Stimulated activated CD4-positive, alpha-beta T cell treated with anti-CD3 and anti-CD28 coated beads, Interleukin-12 subunit alpha, Interleukin-12 subunit beta, amount 100 ng/mL, for 48 hours (primary cell): ENCODE data around the gene GNAT1.
A peak's percentile ranks its signal among the peaks of the same experiment; 100 is the strongest.

Experiments
- DNase-seq, 3 donors: peaks; one replicate each; pipeline ENCODE4 v3.0.0-alpha.2; 2020; ENCODE audit warnings: low read depth in 2 of 3, low spot score in 1 of 3

GNAT1 gene

GRCh38 chr3:50174947-50175524 is 16.4 kb upstream of the GNAT1 start:
- no peak for DNase-seq

GRCh38 chr3:50177346-50177745 is 14.1 kb upstream of the GNAT1 start:
- no peak for DNase-seq

DNA sequence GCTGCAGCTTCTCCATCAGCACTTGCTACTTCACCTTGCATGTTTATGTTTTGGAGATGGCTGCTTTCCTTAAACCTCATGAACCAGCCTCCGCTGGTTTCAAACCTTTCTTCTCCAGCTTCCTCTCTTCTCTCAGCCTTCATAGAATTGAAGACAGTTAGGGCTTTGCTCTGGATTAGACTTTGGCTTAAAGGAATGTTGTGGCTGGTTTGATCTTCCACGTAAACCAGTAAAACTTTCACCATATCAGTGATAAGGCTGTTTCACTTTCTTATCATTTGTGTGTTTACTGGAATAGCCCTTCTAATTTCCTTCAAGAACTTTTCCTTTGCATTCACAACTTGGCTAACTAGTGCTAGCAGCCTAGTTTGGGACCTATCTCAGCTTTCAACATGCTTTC is 11.7 kb upstream of the GNAT1 start:
- no peak for DNase-seq

- no peak for DNase-seq
Observed at GRCh38 chr3:50181985-50182384, 9.4 kb upstream of the GNAT1 start.

DNA sequence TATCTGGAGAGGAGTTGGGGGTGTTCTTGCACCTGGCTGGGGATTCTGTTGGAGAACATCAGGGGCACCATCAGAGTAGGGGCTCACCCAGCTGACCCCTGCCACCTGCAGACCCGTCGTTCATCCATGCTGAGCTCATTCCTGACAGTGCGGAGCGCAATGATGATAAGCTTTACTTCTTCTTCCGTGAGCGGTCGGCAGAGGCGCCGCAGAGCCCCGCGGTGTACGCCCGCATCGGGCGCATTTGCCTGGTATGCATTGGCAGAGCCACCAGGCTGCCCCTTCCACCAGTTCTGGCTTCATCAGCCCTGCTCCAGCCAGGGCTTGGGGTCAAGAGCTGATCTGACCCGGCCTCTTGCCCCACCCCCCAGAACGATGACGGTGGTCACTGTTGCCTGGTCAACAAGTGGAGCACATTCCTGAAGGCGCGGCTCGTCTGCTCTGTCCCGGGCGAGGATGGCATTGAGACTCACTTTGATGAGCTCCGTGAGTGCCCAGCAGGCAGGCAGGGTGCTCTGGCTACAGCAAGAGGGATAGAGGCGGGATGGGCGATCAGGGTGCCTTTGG is 8.8 kb upstream of the GNAT1 start:
- no peak for DNase-seq

- no peak for DNase-seq
Observed at GRCh38 chr3:50183755-50184154, 7.7 kb upstream of the GNAT1 start.

GRCh38 chr3:50184242-50184978 is 7.0 kb upstream of the GNAT1 start:
- DNase-seq: no peak

- no peak for DNase-seq
Observed at GRCh38 chr3:50185230-50185629, 6.2 kb upstream of the GNAT1 start.

DNA sequence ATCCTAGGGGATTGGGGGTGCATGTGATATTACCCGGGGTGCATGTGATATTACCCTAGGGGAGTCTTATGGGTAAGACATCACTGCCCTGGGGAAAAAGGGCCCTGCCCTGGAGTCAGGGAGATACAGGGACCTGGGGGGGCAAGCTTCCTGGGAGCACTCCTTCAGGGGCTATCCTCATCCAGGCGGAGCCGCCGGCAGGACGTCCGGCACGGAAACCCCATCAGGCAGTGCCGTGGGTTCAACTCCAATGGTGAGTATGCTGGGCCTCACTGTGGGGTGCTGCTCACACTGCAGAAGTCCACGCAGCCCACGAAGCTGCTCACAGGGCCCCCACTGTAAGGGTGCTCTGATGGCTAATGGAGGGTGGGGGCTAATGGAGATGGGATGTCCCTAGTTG is 5.3 kb upstream of the GNAT1 start:
- DNase-seq: no peak

GRCh38 chr3:50187750-50188149 is 3.7 kb upstream of the GNAT1 start:
- no peak for DNase-seq

- peak in 2 of 3 donors; percentile 24 to 45 for DNase-seq
Observed at GRCh38 chr3:50189274-50189673, 2.1 kb upstream of the GNAT1 start.

GRCh38 chr3:50189989-50190388 is 1.4 kb upstream of the GNAT1 start:
- no peak for DNase-seq

GRCh38 chr3:50192124-50192523 is 714 bp downstream of the GNAT1 start:
- no peak for DNase-seq

DNA sequence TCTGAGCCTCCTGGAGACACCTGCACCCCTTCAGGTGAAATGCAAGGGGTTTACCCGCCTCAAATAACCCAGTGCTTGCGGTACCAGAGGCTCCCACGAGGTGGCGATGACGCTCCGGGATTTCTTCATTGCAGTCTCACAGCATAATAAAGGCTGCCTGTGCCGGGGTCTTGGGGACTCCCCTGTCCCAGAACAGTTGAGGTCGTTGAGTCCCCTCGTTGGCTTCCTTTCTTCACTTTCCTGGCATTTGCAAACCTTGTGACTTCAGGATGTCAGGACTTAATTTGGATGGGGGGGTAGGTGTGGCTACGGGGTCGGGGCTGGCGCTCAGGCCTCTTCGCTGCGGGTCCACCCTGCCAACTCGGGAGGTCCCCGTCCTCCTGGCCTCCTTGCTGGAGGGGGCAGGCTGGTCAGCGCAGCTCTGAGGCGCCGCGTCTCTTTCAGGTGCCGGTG is 1.3 kb downstream of the GNAT1 start:
- DNase-seq: peak; percentile 73 to 96 (median 74)

DNA sequence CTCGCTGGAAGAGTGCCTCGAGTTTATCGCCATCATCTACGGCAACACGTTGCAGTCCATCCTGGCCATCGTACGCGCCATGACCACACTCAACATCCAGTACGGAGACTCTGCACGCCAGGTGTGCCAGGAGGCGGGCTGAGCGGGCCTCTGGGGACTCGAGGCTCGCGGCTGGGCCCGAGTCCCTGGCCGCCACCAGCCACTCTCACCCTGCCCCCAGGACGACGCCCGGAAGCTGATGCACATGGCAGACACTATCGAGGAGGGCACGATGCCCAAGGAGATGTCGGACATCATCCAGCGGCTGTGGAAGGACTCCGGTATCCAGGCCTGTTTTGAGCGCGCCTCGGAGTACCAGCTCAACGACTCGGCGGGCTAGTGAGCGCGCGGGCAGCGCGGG is 1.9 kb downstream of the GNAT1 start:
- no peak for DNase-seq

GRCh38 chr3:50193746-50194127 is 2.3 kb downstream of the GNAT1 start:
- DNase-seq: no peak

- DNase-seq: peak; percentile 56 to 71 (median 68)
Observed at GRCh38 chr3:50194128-50194902, 2.9 kb downstream of the GNAT1 start.

- peak; percentile 10 to 44 (median 23) for DNase-seq
Observed at GRCh38 chr3:50194903-50195500, 3.6 kb downstream of the GNAT1 start.

DNA sequence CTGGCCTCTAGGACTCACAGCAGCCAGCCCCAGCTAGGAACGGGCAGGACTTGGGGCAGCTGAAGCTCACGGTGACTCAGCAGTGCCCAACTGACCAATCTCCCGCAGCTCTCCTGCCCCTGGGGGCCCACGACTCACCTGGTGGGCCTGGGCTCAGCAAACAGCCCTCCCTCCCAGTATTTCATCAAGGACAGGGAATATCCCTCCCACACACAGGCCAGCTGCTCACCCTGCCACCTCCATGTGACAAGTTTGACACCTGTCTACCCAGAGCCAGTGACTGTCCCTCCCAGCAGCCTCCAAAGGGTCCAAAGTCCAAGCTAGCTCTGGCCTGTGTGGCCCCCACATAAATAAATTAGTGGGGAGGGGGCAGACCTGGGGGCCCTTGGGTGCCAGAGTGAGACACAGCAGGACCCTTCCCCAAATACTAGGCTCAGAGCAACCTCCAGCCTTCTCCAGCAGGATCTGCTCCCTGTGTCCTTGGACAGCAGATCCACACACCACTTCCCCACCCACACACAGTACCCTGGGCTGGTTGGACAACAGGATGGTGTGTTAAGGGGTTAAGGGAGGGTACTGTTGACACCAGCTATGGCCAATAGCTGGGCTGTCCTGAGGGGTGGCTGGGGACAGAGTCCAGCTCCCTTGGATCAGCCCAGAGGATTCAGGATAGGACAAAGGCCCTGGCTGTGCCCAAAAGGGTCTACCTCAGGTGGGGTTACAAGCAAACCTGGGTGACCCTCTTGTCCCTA is 4.3 kb downstream of the GNAT1 start:
- no peak for DNase-seq

DNA sequence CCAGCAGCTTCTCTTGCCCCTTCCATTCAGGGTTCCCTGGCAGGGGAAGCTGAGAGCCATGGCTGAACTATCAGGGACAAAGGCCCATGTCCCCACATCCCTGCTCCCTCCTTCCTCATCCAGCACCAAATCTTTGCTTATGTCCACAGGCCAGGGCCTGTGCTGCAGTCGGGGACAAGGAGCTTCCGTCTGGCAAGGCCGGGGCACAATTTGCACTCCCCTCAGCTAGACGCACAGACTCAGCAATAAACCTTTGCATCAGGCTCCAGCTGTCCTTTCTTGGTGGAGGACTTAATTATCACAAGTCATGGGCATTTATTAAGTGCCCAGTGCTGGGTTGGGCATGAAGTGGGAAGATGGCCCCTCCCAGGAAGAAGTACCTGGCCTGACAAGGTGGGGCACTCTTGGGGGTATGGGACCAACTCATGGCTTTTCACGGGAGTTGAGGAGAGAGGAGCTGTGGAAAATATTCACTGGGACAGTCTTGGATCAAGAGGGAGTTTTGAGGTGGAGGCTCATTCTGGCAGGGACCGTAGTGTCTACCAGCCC is 4.9 kb downstream of the GNAT1 start:
- DNase-seq: no peak
